Right atrium auricular region (tissue), 2 donors: ENCODE data around the gene CSRP2. TPM values are rescaled to one million over a fixed set of nuclear protein-coding genes. Genes with fewer than 3 reads are reported as not detected.

Source experiments
- DNase-seq: peaks from one replicate; pipeline ENCODE4 v3.0.0-alpha.2; 2019; ENCODE audit warnings: low spot score
- H3K27ac ChIP-seq, 2 donors: fragments of 200-600 bp; sonication (generic); 1 replicate in 1 of 2; 2 replicates in 1 of 2; pipeline ENCODE4 v1.5.1; 2016 to 2019
- H3K27me3 ChIP-seq, 2 donors: fragments of 200-600 bp; sonication (generic); one replicate each; pipeline versions ENCODE4 v1.5.1 to v1.6.0; 2017 to 2019
- H3K36me3 ChIP-seq: fragments of 200-600 bp; sonication (generic); one replicate; pipeline ENCODE4 v1.5.1; 2016
- H3K4me1 ChIP-seq, 2 donors: fragments of 200-600 bp; sonication (generic); one replicate each; pipeline versions ENCODE4 v1.5.1 to v1.6.0; 2017 to 2019
- H3K4me3 ChIP-seq, 2 donors: fragments of 200-600 bp; sonication (generic); 1 replicate in 1 of 2; 2 replicates in 1 of 2; pipeline ENCODE4 v1.5.1; 2017 to 2019; ENCODE audit warnings: mild to moderate bottlenecking in 1 of 2, moderate library complexity in 1 of 2
- H3K9me3 ChIP-seq, 2 donors: fragments of 200-600 bp; sonication (generic); one replicate each; pipeline ENCODE4 v1.5.1; 2019
- CTCF ChIP-seq, 2 donors: fragments of 200-600 bp; sonication (generic); IDR thresholded peaks; one replicate each; pipeline ENCODE4 v1.5.1; 2019; ENCODE audit warnings: antibody characterized with exemption in 2 of 2
- total RNA-seq, 2 donors: library from RNA; depleted of rRNA; stranded (reverse); fragments of >200 nt; gene quantifications; one replicate each; pipeline ENCODE4 v1.1.0, GENCODE V29; 2016

CSRP2 gene
- total RNA-seq, 2 donors from 2014 or later: 6.4 to 11.6 TPM

GRCh38 chr12:76921100-76921471, 42.3 kb upstream of the CSRP2 start:
- no peak for TF ChIP-seq CTCF (IDR thresholded peaks at IDR 0.05)
- DNase-seq: no peak
- Histone ChIP-seq H3K27ac (no peak overlapping the region), H3K36me3 (no peaks in the 10 kb centered on the region), H3K9me3 (no peaks in the 10 kb centered on the region), H3K4me1 (no peaks in the 10 kb centered on the region), H3K4me3 (no peak overlapping the region), H3K27me3 (no peaks in the 10 kb centered on the region)

- Histone ChIP-seq H3K4me3 (no peak overlapping the region), H3K9me3 (no peaks in the 10 kb centered on the region), H3K27me3 (no peaks in the 10 kb centered on the region), H3K27ac (no peak overlapping the region), H3K4me1 (no peaks in the 10 kb centered on the region), H3K36me3 (no peaks in the 10 kb centered on the region)
- TF ChIP-seq CTCF (IDR thresholded peaks at IDR 0.05): no peak
- DNase-seq: no peak
Observed at GRCh38 chr12:76920172-76921099, 41.6 kb upstream of the CSRP2 start.

- H3K36me3 ChIP-seq: no peaks in the 10 kb centered on the region
- H3K4me1 ChIP-seq: no peaks in the 10 kb centered on the region
- H3K27ac ChIP-seq: no peak overlapping the region
- no peak overlapping the region for H3K4me3 ChIP-seq
- TF ChIP-seq CTCF (IDR thresholded peaks at IDR 0.05): no peak
- no peak for DNase-seq
- no peaks in the 10 kb centered on the region for H3K27me3 ChIP-seq
- no peaks in the 10 kb centered on the region for H3K9me3 ChIP-seq
Observed at GRCh38 chr12:76919383-76920171, 40.8 kb upstream of the CSRP2 start.

- TF ChIP-seq CTCF (IDR thresholded peaks at IDR 0.05): no peak
- H3K36me3 ChIP-seq: no peaks in the 10 kb centered on the region
- no peak for DNase-seq
- no peaks in the 10 kb centered on the region for H3K9me3 ChIP-seq
- H3K27ac ChIP-seq: no peak overlapping the region
- H3K4me1 ChIP-seq: no peaks in the 10 kb centered on the region
- no peaks in the 10 kb centered on the region for H3K27me3 ChIP-seq
- no peak overlapping the region for H3K4me3 ChIP-seq
Observed at GRCh38 chr12:76916170-76916540, 37.3 kb upstream of the CSRP2 start.

- no peaks in the 10 kb centered on the region for H3K9me3 ChIP-seq
- H3K4me3 ChIP-seq: no peak overlapping the region
- H3K27me3 ChIP-seq: no peaks in the 10 kb centered on the region
- TF ChIP-seq CTCF (IDR thresholded peaks at IDR 0.05): no peak
- H3K27ac ChIP-seq: no peak overlapping the region
- no peak for DNase-seq
- no peaks in the 10 kb centered on the region for H3K4me1 ChIP-seq
- no peaks in the 10 kb centered on the region for H3K36me3 ChIP-seq
Observed at GRCh38 chr12:76915361-76916169, 36.7 kb upstream of the CSRP2 start.
